Right atrium auricular region (tissue), 2 donors: ENCODE data around the gene TOR2A. TPM values are rescaled to one million over a fixed set of nuclear protein-coding genes. Genes with fewer than 3 reads are reported as not detected.

Experiments used
- DNase-seq: peaks from one replicate; pipeline ENCODE4 v3.0.0-alpha.2; 2019; ENCODE audit warnings: low spot score
- H3K27ac ChIP-seq, 2 donors: fragments of 200-600 bp; sonication (generic); 1 replicate in 1 of 2; 2 replicates in 1 of 2; pipeline ENCODE4 v1.5.1; 2016 to 2019
- H3K27me3 ChIP-seq, 2 donors: fragments of 200-600 bp; sonication (generic); one replicate each; pipeline versions ENCODE4 v1.5.1 to v1.6.0; 2017 to 2019
- H3K36me3 ChIP-seq: fragments of 200-600 bp; sonication (generic); one replicate; pipeline ENCODE4 v1.5.1; 2016
- H3K4me1 ChIP-seq, 2 donors: fragments of 200-600 bp; sonication (generic); one replicate each; pipeline versions ENCODE4 v1.5.1 to v1.6.0; 2017 to 2019
- H3K4me3 ChIP-seq, 2 donors: fragments of 200-600 bp; sonication (generic); 1 replicate in 1 of 2; 2 replicates in 1 of 2; pipeline ENCODE4 v1.5.1; 2017 to 2019; ENCODE audit warnings: mild to moderate bottlenecking in 1 of 2, moderate library complexity in 1 of 2
- H3K9me3 ChIP-seq, 2 donors: fragments of 200-600 bp; sonication (generic); one replicate each; pipeline ENCODE4 v1.5.1; 2019
- total RNA-seq, 2 donors: library from RNA; depleted of rRNA; stranded (reverse); fragments of >200 nt; gene quantifications; one replicate each; pipeline ENCODE4 v1.1.0, GENCODE V29; 2016
- TF ChIP-seq, protein P1 (sequence below), 2 donors: fragments of 200-600 bp; sonication (generic); IDR thresholded peaks; one replicate each; pipeline ENCODE4 v1.5.1; 2019; ENCODE audit warnings: antibody characterized with exemption in 2 of 2

The TOR2A gene
- total RNA-seq, 2 donors from 2014 or later, result 3.9 to 7.0 TPM

DNA sequence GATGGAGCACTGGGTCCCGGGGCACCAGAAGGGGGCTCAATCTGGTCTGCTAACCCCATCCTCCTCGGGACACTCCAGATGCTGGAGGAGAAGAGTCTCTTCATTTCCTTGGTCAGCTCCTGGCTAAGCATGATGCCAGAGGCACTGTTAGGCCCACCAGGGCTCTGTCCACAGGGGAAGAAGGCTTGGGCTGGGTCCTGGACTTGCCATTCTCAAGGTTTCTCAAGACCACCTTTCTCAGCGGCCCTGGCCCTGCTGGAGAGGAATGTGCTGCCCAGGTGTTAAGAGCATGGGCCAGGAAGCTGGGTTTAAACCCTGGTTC is 35.5 kb upstream of the TOR2A start:
- TF ChIP-seq, protein P1, sequence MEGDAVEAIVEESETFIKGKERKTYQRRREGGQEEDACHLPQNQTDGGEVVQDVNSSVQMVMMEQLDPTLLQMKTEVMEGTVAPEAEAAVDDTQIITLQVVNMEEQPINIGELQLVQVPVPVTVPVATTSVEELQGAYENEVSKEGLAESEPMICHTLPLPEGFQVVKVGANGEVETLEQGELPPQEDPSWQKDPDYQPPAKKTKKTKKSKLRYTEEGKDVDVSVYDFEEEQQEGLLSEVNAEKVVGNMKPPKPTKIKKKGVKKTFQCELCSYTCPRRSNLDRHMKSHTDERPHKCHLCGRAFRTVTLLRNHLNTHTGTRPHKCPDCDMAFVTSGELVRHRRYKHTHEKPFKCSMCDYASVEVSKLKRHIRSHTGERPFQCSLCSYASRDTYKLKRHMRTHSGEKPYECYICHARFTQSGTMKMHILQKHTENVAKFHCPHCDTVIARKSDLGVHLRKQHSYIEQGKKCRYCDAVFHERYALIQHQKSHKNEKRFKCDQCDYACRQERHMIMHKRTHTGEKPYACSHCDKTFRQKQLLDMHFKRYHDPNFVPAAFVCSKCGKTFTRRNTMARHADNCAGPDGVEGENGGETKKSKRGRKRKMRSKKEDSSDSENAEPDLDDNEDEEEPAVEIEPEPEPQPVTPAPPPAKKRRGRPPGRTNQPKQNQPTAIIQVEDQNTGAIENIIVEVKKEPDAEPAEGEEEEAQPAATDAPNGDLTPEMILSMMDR (IDR thresholded peaks at IDR 0.05), result no peak
- peaks cover 0 to 37% of the 10 kb centered on the region in 2 donors for H3K4me1 ChIP-seq
- DNase-seq, result no peak
- no peaks in the 10 kb centered on the region for H3K9me3 ChIP-seq
- H3K36me3 ChIP-seq, result no peaks in the 10 kb centered on the region
- peak overlapping the region; percentile 55 to 59 for H3K4me3 ChIP-seq
- H3K27ac ChIP-seq, result peak overlapping the region; percentile 71 to 83
- no peaks in the 10 kb centered on the region for H3K27me3 ChIP-seq

GRCh38 chr9:127769929-127770582 is 35.0 kb upstream of the TOR2A start:
- H3K4me3 ChIP-seq, result peak overlapping the region; percentile 55 to 59
- DNase-seq, result no peak
- TF ChIP-seq, protein P1 (IDR thresholded peaks at IDR 0.05), result no peak
- H3K27me3 ChIP-seq, result no peaks in the 10 kb centered on the region
- no peaks in the 10 kb centered on the region for H3K9me3 ChIP-seq
- peaks cover 0 to 40% of the 10 kb centered on the region in 2 donors for H3K4me1 ChIP-seq
- H3K27ac ChIP-seq, result peak overlapping the region; percentile 71 to 83
- no peaks in the 10 kb centered on the region for H3K36me3 ChIP-seq

DNA sequence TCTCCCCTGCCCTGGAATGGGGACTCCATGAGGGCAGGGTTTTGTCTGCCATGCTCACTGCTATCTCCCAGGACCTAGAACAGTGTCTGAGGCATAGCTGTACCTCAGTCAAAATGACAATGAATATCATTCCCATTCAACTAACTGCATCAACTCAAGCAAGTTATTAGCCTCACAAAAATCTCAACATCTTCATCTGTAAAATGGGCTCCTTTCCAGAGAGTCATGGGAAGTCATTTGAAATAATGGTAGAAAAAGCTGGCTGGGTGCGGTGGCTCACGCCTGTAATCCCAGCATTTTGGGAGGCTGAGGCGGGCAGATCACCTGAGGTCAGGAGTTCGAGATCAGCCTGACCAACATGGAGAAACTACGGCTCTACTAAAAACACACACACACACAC is 34.0 kb upstream of the TOR2A start:
- H3K9me3 ChIP-seq, result no peaks in the 10 kb centered on the region
- H3K4me1 ChIP-seq, result peaks cover 0 to 50% of the 10 kb centered on the region in 2 donors
- no peaks in the 10 kb centered on the region for H3K27me3 ChIP-seq
- TF ChIP-seq, protein P1 (IDR thresholded peaks at IDR 0.05), result no peak
- H3K36me3 ChIP-seq, result no peaks in the 10 kb centered on the region
- H3K4me3 ChIP-seq, result peak overlapping the region; percentile 2 to 59
- DNase-seq, result no peak
- peak overlapping the region; percentile 71 to 83 for H3K27ac ChIP-seq

- H3K27me3 ChIP-seq, result no peaks in the 10 kb centered on the region
- no peak for DNase-seq
- peak overlapping the region; percentile 2 to 59 for H3K4me3 ChIP-seq
- H3K36me3 ChIP-seq, result no peaks in the 10 kb centered on the region
- TF ChIP-seq, protein P1 (IDR thresholded peaks at IDR 0.05), result no peak
- H3K9me3 ChIP-seq, result no peaks in the 10 kb centered on the region
- H3K4me1 ChIP-seq, result peaks cover 0 to 54% of the 10 kb centered on the region in 2 donors
- H3K27ac ChIP-seq, result peak overlapping the region; percentile 71 to 83
Observed at GRCh38 chr9:127768698-127769097, 33.6 kb upstream of the TOR2A start.

DNA sequence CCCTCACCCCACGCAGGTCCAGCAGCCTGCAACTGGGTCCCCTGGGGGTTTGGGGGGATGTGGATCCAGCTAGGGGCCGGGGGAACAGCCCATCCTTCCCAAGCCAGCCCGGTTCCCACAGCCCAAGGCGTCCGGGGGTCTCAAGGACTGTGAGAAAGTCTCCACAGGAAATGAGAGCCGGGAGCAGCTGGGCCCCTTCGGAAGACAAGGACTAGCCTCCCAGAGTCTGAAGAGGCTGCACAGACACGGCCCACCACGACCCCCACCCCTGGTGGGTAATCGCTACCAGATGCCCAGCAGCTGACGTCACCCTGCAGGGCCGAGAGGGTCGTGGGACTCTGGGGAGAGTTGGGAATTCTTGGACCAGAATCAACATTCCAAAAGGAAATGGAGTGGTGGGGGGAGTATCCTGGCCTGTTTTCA is 32.8 kb upstream of the TOR2A start:
- Histone ChIP-seq H3K4me3 (peak overlapping the region; percentile 10 to 27), H3K27me3 (no peaks in the 10 kb centered on the region), H3K36me3 (no peaks in the 10 kb centered on the region), H3K9me3 (no peaks in the 10 kb centered on the region), H3K27ac (peak overlapping the region; percentile 71 to 83), H3K4me1 (peaks cover 0 to 61% of the 10 kb centered on the region in 2 donors)
- no peak for DNase-seq
- TF ChIP-seq, protein P1 (IDR thresholded peaks at IDR 0.05), result no peak

- peak overlapping the region; percentile 71 to 83 for H3K27ac ChIP-seq
- no peak for DNase-seq
- peaks cover 0 to 66% of the 10 kb centered on the region in 2 donors for H3K4me1 ChIP-seq
- TF ChIP-seq, protein P1 (IDR thresholded peaks at IDR 0.05), result no peak
- H3K36me3 ChIP-seq, result no peaks in the 10 kb centered on the region
- no peaks in the 10 kb centered on the region for H3K27me3 ChIP-seq
- peak overlapping the region in 1 of 2 donors; percentile 27 for H3K4me3 ChIP-seq
- no peaks in the 10 kb centered on the region for H3K9me3 ChIP-seq
Observed at GRCh38 chr9:127767410-127767809, 32.3 kb upstream of the TOR2A start.
